ENCODE measurements around the gene PDE1A. TPM values are rescaled to one million over a fixed set of nuclear protein-coding genes. Genes with fewer than 3 reads are reported as not detected.

PDE1A gene
- total RNA-seq, 3 donors from 2014 or later (not counting 1 experiment from before 2014, with no cell fraction given), result not detected

- no peaks in the 10 kb centered on the region for H3K27me3 ChIP-seq (ENCODE audit: control insufficient read depth, insufficient read depth, low read length)
- no peak for TF ChIP-seq CTCF (IDR thresholded peaks at IDR 0.05)
- H3K4me3 Mint-ChIP-seq, result no peak overlapping the region
- no peak overlapping the region for H3K27ac ChIP-seq (ENCODE audit: low read length)
- peaks cover 0 to 4% of the 10 kb centered on the region in 2 donors for H3K9me3 Mint-ChIP-seq
- no peaks in the 10 kb centered on the region for H3K36me3 ChIP-seq (ENCODE audit: control insufficient read depth, insufficient read depth, low read length)
- H3K9me3 ChIP-seq (ENCODE audit: control insufficient read depth, insufficient read depth, low read length), result no peaks in the 10 kb centered on the region
- H3K4me3 ChIP-seq (ENCODE audit: low read length), result no peak overlapping the region
- no peaks in the 10 kb centered on the region for H3K4me1 ChIP-seq (ENCODE audit: control insufficient read depth, insufficient read depth, low read length)
- H3K4me1 Mint-ChIP-seq, result no peaks in the 10 kb centered on the region
- no peaks in the 10 kb centered on the region for H3K36me3 Mint-ChIP-seq
- ATAC-seq (no peak), DNase-seq (no peak)
- intact Hi-C loops (cut with micrococcal nuclease), result no loop called here
- no peak overlapping the region for H3K27ac Mint-ChIP-seq
- H3K27me3 Mint-ChIP-seq (ENCODE audit: low read depth in 2 of 2), result no peaks in the 10 kb centered on the region
These were observed 311.6 kb downstream of the PDE1A start for GRCh38 chr2:182115258-182115657.

GRCh38 chr2:182113334-182113733 lies 313.5 kb downstream of the PDE1A start:
- WGBS (ENCODE audit: insufficient coverage), result 76% methylated on average over 3 of the region's 3 CpGs
- no peak overlapping the region for H3K4me3 Mint-ChIP-seq
- Histone ChIP-seq H3K27ac (ENCODE audit: low read length) (no peak overlapping the region), H3K9me3 (ENCODE audit: control insufficient read depth, insufficient read depth, low read length) (no peaks in the 10 kb centered on the region), H3K27me3 (ENCODE audit: control insufficient read depth, insufficient read depth, low read length) (no peaks in the 10 kb centered on the region), H3K4me1 (ENCODE audit: control insufficient read depth, insufficient read depth, low read length) (no peaks in the 10 kb centered on the region), H3K4me3 (ENCODE audit: low read length) (no peak overlapping the region), H3K36me3 (ENCODE audit: control insufficient read depth, insufficient read depth, low read length) (no peaks in the 10 kb centered on the region)
- intact Hi-C loops (cut with micrococcal nuclease), result no loop called here
- H3K9me3 Mint-ChIP-seq, result peaks cover 0 to 4% of the 10 kb centered on the region in 2 donors
- no peak for TF ChIP-seq CTCF (IDR thresholded peaks at IDR 0.05)
- H3K36me3 Mint-ChIP-seq, result no peaks in the 10 kb centered on the region
- ATAC-seq, result no peak
- H3K4me1 Mint-ChIP-seq, result no peaks in the 10 kb centered on the region
- no peaks in the 10 kb centered on the region for H3K27me3 Mint-ChIP-seq (ENCODE audit: low read depth in 2 of 2)
- DNase-seq, result no peak
- no peak overlapping the region for H3K27ac Mint-ChIP-seq

DNA sequence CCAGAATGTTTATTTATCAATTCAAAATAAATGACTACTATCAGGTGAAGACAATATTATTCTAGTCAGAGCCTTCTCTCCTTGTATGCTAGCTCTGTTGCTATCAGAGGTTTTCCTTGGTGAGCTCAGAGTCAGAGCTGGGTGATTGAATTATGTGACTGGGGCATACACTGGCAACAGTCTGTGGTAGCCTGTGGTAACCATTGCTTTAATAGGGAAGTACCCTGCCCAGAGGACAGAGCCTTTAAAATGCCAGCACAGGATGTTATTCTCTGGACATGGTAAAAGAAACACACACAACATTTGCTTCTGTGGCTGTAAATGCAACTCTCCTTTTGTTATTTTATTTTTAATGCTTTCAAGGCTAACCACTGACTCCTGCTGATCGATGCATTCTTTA lies 316.5 kb downstream of the PDE1A start:
- peaks cover 0 to 2% of the 10 kb centered on the region in 2 donors for H3K9me3 Mint-ChIP-seq
- ATAC-seq, result no peak
- no peak for TF ChIP-seq CTCF (IDR thresholded peaks at IDR 0.05)
- no peak for DNase-seq
- H3K4me1 Mint-ChIP-seq, result no peaks in the 10 kb centered on the region
- H3K4me1 ChIP-seq (ENCODE audit: control insufficient read depth, insufficient read depth, low read length), result no peaks in the 10 kb centered on the region
- H3K9me3 ChIP-seq (ENCODE audit: control insufficient read depth, insufficient read depth, low read length), result no peaks in the 10 kb centered on the region
- no peaks in the 10 kb centered on the region for H3K27me3 Mint-ChIP-seq (ENCODE audit: low read depth in 2 of 2)
- no peak overlapping the region for H3K4me3 ChIP-seq (ENCODE audit: low read length)
- no peaks in the 10 kb centered on the region for H3K36me3 Mint-ChIP-seq
- no peak overlapping the region for H3K4me3 Mint-ChIP-seq
- 57% methylated on average over 1 of the region's 1 CpG for WGBS (ENCODE audit: insufficient coverage)
- H3K27ac Mint-ChIP-seq, result no peak overlapping the region
- no peaks in the 10 kb centered on the region for H3K36me3 ChIP-seq (ENCODE audit: control insufficient read depth, insufficient read depth, low read length)
- intact Hi-C loops (cut with micrococcal nuclease), result no loop called here
- no peak overlapping the region for H3K27ac ChIP-seq (ENCODE audit: low read length)
- no peaks in the 10 kb centered on the region for H3K27me3 ChIP-seq (ENCODE audit: control insufficient read depth, insufficient read depth, low read length)

- no peaks in the 10 kb centered on the region for H3K36me3 ChIP-seq (ENCODE audit: control insufficient read depth, insufficient read depth, low read length)
- Mint-ChIP-seq H3K4me1 (no peaks in the 10 kb centered on the region), H3K36me3 (no peaks in the 10 kb centered on the region), H3K9me3 (no peaks in the 10 kb centered on the region), H3K27me3 (ENCODE audit: low read depth in 2 of 2) (no peaks in the 10 kb centered on the region), H3K27ac (no peak overlapping the region), H3K4me3 (no peak overlapping the region)
- no peak for ATAC-seq
- no peak for TF ChIP-seq CTCF (IDR thresholded peaks at IDR 0.05)
- DNase-seq, result no peak
- H3K27ac ChIP-seq (ENCODE audit: low read length), result no peak overlapping the region
- H3K9me3 ChIP-seq (ENCODE audit: control insufficient read depth, insufficient read depth, low read length), result no peaks in the 10 kb centered on the region
- H3K4me3 ChIP-seq (ENCODE audit: low read length), result no peak overlapping the region
- intact Hi-C loops (cut with micrococcal nuclease), result no loop called here
- no peaks in the 10 kb centered on the region for H3K4me1 ChIP-seq (ENCODE audit: control insufficient read depth, insufficient read depth, low read length)
- H3K27me3 ChIP-seq (ENCODE audit: control insufficient read depth, insufficient read depth, low read length), result no peaks in the 10 kb centered on the region
- WGBS (ENCODE audit: insufficient coverage), result 84% methylated on average over 4 of the region's 5 CpGs
These were observed 323.3 kb downstream of the PDE1A start for GRCh38 chr2:182103526-182103925.

All from natural killer cell (primary cell).